DMS153 treated with DMSO at 0.1 percent for 48 hours (cell line): ENCODE measurements around the gene AHNAK.
"Not testable (repeated sequence)": the region's sequence is repeated elsewhere in the genome, so short reads cannot be mapped to it uniquely, and the experiment has no call there.

ENCODE experiments used
- DNase-seq: peaks from one replicate; lab custom pipeline; 2025; ENCODE audit not compliant: unreplicated experiment; lab: John Stamatoyannopoulos, UW

Gene AHNAK

DNA sequence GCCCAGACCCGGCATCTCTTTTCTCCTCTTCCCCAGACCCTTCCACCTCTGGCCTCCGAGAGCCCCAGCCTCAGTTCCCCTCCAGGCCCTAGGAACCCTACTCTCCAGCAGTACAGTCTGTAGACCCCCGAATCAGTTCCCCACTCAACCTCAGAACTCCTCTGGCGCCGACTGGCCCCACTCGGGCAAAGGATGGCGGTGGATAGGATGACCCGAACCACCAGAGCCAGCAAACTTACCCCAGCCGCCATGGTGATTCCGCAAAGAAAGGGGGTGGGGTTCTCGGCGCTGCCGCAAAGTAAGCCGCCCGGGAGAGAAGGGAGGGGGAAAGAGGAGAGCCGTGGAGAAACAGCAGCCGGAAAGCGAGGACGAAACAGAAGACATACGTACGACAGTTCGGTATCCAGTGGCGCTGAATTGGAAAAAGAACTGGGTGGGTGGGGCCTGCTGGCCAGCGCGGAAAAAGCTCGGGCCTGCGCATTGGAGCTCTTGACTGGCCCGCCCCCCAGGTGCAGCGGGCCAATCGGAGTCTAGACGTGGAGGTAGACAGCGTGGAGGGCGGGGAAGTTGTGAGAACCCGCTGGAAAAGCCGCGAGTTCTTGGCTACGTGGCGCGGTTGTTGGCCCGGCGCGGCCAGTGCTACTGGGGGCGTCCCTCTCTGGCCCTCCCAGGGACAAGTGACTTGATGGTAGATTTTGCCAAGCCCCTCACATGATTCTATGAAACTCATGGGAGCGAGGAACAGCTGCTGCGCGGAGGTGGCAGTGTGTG is 27.2 kb upstream of the AHNAK start, which contains the start of gene EEF1G:
EEF1G (minus strand) TSS at position 300 of the 771 bp plus-strand sequence; CDS start at position 251, 49 bp downstream.
- DNase-seq: peak; percentile 99

- DNase-seq: no peak
These were observed 26.5 kb upstream of the AHNAK start for GRCh38 chr11:62573006-62573591.

GRCh38 chr11:62572431-62572830 is 25.8 kb upstream of the AHNAK start:
- DNase-seq: no peak

- not testable (repeated sequence) for DNase-seq
These were observed 24.9 kb upstream of the AHNAK start for GRCh38 chr11:62571493-62571892.

- DNase-seq: not testable (repeated sequence)
These were observed 24.3 kb upstream of the AHNAK start for GRCh38 chr11:62570903-62571302.

- no peak for DNase-seq
These were observed 23.0 kb upstream of the AHNAK start for GRCh38 chr11:62569611-62570010.

DNA sequence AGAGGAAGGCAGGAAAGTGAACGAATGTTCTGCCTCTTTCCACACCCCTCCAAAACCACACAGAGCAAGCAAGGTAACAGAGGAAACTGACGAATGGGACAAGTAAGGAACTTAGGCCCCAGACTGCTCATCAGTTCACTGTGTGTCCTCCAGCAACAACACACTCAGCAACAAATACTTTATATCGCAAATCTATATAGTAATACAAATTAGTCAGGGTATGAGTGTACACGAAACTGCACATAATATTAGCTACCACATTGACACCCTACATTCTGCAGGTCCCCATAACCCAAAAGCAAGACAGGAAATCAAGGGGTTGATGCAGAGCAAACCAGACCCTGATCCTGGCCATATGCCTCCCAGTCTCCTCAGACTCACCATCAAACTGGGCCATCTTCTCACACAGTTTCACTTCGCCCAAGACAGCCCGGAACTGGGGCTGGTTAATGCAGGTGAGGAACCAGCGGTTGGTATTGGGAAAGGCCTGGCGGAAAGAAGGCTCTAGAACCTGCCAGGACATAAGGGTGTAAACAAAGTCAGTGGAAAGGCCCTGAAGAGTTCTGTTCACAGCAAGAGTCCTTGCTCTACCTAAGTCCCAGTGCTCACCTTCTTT is 20.5 kb upstream of the AHNAK start:
- DNase-seq: no peak

GRCh38 chr11:62566247-62566646 is 19.6 kb upstream of the AHNAK start:
- no peak for DNase-seq

DNA sequence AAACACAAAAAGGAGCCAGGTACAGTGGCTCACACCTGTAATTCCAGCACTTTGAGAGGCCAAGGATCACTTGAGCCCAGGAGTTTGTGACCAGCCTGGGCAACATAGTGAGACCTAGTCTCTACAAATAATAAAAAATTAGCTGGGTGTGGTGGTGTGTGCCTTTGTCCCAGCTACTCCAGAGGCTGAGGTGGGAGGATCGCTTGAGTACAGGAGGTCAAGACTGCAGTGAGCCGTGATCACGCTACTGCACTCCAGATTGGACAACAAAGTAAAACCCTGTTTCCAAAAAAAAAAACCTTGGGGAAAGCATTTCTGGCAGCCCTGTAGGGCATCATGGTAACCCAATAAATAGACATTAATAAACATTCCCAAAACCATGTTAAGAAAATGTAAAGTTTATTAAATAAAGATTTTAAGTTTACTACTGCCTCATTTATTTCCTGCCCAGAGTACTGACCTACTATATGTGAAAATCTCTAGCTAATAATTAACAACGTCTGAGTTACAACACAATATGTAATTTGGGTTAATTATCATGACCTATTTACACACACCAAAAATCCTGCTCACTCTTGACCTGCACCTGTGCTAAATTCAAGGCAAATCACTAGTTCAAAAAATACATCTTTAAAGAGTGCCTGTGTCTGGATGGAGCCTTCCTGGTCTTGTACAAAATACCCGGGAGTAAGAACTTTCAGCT is 18.6 kb upstream of the AHNAK start:
- no peak for DNase-seq

DNA sequence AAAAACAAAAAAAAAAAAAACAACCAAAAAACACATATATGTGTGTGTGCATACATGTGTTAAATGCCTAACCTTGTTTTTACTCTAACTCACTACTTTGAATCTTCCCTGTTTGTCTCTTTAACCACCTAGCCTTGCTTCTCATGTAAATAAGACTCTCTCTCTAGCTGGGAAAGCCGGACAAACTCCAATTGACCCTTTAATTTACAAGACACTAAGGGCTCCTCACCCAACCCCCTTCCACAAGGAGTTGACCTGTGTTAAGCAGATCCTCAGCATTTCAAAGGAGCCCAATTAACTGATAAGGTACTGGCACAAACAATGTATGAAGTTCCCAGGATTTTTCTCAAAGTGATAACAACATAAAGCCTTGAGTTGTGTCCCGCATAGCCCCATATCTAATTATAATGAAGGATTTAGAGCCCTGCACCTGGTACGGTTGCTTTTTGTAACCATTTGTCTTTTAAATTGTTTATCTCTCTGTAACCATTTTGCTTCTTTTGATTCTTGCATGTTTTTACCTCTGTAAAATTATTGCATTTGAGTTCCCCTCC is 15.1 kb upstream of the AHNAK start:
- DNase-seq: not testable (repeated sequence)

GRCh38 chr11:62560566-62561103 is 14.0 kb upstream of the AHNAK start:
- DNase-seq: no peak

DNA sequence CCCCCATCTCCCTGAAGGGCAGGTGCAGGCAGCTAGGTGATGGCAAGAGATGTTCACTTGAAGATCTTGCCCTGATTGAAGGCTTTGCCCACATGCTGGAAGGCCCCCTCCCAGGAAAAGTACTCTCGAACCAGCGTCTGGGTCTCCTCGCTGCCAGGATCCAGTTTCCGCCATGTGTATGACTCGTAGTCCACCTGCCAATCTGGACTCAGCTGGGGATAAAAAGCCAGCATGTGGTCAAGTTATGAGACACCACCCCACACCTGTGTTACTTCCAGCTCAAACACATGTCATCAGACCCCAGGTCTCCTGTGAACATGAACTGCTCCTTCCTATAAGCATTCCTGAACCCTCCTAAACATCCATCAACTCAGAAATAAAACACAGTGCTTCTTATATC is 13.0 kb upstream of the AHNAK start:
- DNase-seq: not testable (repeated sequence)

DNA sequence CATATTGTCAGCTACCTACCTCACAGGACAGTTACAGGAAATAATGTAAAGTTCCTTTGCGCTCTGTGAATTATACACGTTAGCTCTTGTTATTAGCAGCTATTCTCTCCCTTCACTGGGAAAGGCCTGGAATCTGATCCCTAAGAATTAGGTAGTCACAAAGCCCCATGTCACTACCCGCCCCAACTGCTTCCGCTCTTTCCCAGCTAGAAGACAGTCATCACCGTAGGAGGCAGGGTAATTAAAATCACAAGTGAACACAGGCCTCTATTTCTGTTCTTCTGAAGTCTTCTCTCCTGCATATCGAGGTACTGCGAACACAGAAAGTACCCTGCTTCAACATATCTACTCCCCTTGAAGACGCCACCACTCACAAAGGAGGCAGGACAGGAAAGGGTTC is 12.6 kb upstream of the AHNAK start:
- DNase-seq: no peak

- DNase-seq: no peak
These were observed 12.1 kb upstream of the AHNAK start for GRCh38 chr11:62558669-62559068.

GRCh38 chr11:62556875-62557631 is 10.4 kb upstream of the AHNAK start:
- DNase-seq: no peak

GRCh38 chr11:62556108-62556874 is 9.7 kb upstream of the AHNAK start:
- peak; percentile 19 for DNase-seq

- DNase-seq: no peak
These were observed 9.0 kb upstream of the AHNAK start for GRCh38 chr11:62555464-62556107.

GRCh38 chr11:62554387-62555167 is 8.0 kb upstream of the AHNAK start:
- DNase-seq: no peak
